H9 (cell line): ENCODE results near the gene LMF1. TPM values are rescaled to one million over a fixed set of nuclear protein-coding genes. Genes with fewer than 3 reads are reported as not detected.

Experiments used
- DNase-seq: peaks from one replicate; pipeline ENCODE4 v3.0.0-alpha.2; 2017
- H2AFZ ChIP-seq: one replicate; pipeline ENCODE4 v1.6.1; 2013; ENCODE audit warnings: mild to moderate bottlenecking, low read length, control low read depth, moderate library complexity
- H2AK5ac ChIP-seq: 2 replicates; pipeline ENCODE4 v1.6.1; 2013; ENCODE audit warnings: low read length, control low read depth, mixed read lengths; ENCODE audit not compliant: insufficient read length
- H2BK120ac ChIP-seq: one replicate; pipeline ENCODE4 v1.6.1; 2013; ENCODE audit warnings: low read depth, mild to moderate bottlenecking, low read length, control low read depth, inconsistent platforms; ENCODE audit not compliant: poor library complexity, severe bottlenecking
- H2BK12ac ChIP-seq: 2 replicates; pipeline ENCODE4 v1.6.1; 2013; ENCODE audit warnings: low read length, control low read depth, mixed read lengths, low read depth; ENCODE audit not compliant: insufficient read length
- H2BK15ac ChIP-seq: 2 replicates; pipeline ENCODE4 v1.6.1; 2013; ENCODE audit warnings: low read depth, low read length, control low read depth
- H2BK20ac ChIP-seq: one replicate; pipeline ENCODE4 v1.6.1; 2013; ENCODE audit warnings: low read depth, mild to moderate bottlenecking, low read length, control low read depth, inconsistent platforms; ENCODE audit not compliant: poor library complexity, severe bottlenecking
- H2BK5ac ChIP-seq: 2 replicates; pipeline ENCODE4 v1.6.1; 2013; ENCODE audit warnings: low read length, control low read depth, mixed read lengths; ENCODE audit not compliant: insufficient read length
- H3K14ac ChIP-seq: 2 replicates; pipeline ENCODE4 v1.6.1; 2013; ENCODE audit warnings: low read length, control low read depth; ENCODE audit not compliant: insufficient read depth
- H3K18ac ChIP-seq: 2 replicates; pipeline ENCODE4 v1.6.1; 2013; ENCODE audit warnings: low read depth, mild to moderate bottlenecking, mixed read lengths, low read length, control low read depth; ENCODE audit not compliant: insufficient read length
- H3K23ac ChIP-seq: 2 replicates; pipeline ENCODE4 v1.6.1; 2013; ENCODE audit warnings: low read length, control low read depth, mixed read lengths, low read depth; ENCODE audit not compliant: insufficient read length
- H3K23me2 ChIP-seq: 2 replicates; pipeline ENCODE4 v1.6.1; 2013; ENCODE audit warnings: low read depth, mild to moderate bottlenecking, mixed read lengths, low read length, control low read depth; ENCODE audit not compliant: insufficient read length, poor library complexity, severe bottlenecking
- H3K27ac ChIP-seq: 2 replicates; pipeline ENCODE4 v1.5.1; 2013; ENCODE audit warnings: low read length, control low read depth, mixed read lengths, low read depth; ENCODE audit not compliant: insufficient read length
- H3K27me3 ChIP-seq: 2 replicates; pipeline ENCODE4 v1.6.1; 2013; ENCODE audit warnings: low read length, control low read depth, inconsistent platforms; ENCODE audit not compliant: insufficient read depth
- H3K4ac ChIP-seq: 2 replicates; pipeline ENCODE4 v1.6.1; 2013; ENCODE audit warnings: low read depth, mild to moderate bottlenecking, control low read depth, inconsistent platforms, low read length, moderate library complexity
- H3K4me1 ChIP-seq: 2 replicates; pipeline ENCODE4 v1.6.1; 2013; ENCODE audit warnings: low read length, control low read depth, inconsistent platforms; ENCODE audit not compliant: insufficient read depth
- H3K4me2 ChIP-seq: 2 replicates; pipeline ENCODE4 v1.6.1; 2013; ENCODE audit warnings: low read length, control low read depth, mixed read lengths; ENCODE audit not compliant: insufficient read length, insufficient read depth
- H3K56ac ChIP-seq: 2 replicates; pipeline ENCODE4 v1.6.1; 2013; ENCODE audit warnings: low read depth, mild to moderate bottlenecking, mixed read lengths, low read length, control low read depth; ENCODE audit not compliant: insufficient read length
- H3K79me1 ChIP-seq: 2 replicates; pipeline ENCODE4 v1.6.1; 2013; ENCODE audit warnings: low read depth, mild to moderate bottlenecking, moderate library complexity, low read length, control low read depth, inconsistent platforms; ENCODE audit not compliant: insufficient read depth, poor library complexity, severe bottlenecking
- H3K79me2 ChIP-seq: 2 replicates; pipeline ENCODE4 v1.6.1; 2013; ENCODE audit warnings: low read length, control low read depth, inconsistent platforms; ENCODE audit not compliant: insufficient read depth
- H3K9ac ChIP-seq: 2 replicates; pipeline ENCODE4 v1.6.1; 2013; ENCODE audit warnings: low read length, control low read depth, mixed read lengths; ENCODE audit not compliant: insufficient read length; ENCODE audit errors: extremely low read depth
- H3K9me3 ChIP-seq: one replicate; pipeline ENCODE4 v1.6.1; 2013; ENCODE audit warnings: low read depth, low read length, inconsistent platforms; ENCODE audit not compliant: control insufficient read depth
- H3T11ph ChIP-seq: one replicate; pipeline ENCODE4 v1.6.1; 2013; ENCODE audit warnings: mild to moderate bottlenecking, low read length, control low read depth, inconsistent platforms
- H4K20me1 ChIP-seq: one replicate; pipeline ENCODE4 v1.6.1; 2013; ENCODE audit not compliant: control insufficient read depth, insufficient read length, insufficient read depth
- H4K5ac ChIP-seq: 2 replicates; pipeline ENCODE4 v1.6.1; 2013; ENCODE audit warnings: low read depth, mild to moderate bottlenecking, mixed read lengths, low read length, control low read depth; ENCODE audit not compliant: insufficient read length
- H4K8ac ChIP-seq: replicated peaks from 2 replicates; pipeline ENCODE4 v1.6.1; 2013; ENCODE audit warnings: low read length, control low read depth, mixed read lengths, low read depth; ENCODE audit not compliant: insufficient read length
- H4K91ac ChIP-seq: 2 replicates; pipeline ENCODE4 v1.6.1; 2013; ENCODE audit warnings: low read depth, mild to moderate bottlenecking, moderate library complexity, mixed read lengths, low read length, control low read depth; ENCODE audit not compliant: insufficient read length
- H3K27ac Mint-ChIP-seq, 3 experiments: 2 replicates in 2 of 3; 3 replicates in 1 of 3; pipeline ENCODE4 v1.8.0; 2020 to 2021; ENCODE audit warnings: mixed read lengths in 3 of 3, mild to moderate bottlenecking in 1 of 3, moderate library complexity in 1 of 3
- H3K27me3 Mint-ChIP-seq: 2 replicates; pipeline ENCODE4 v1.8.0; 2021; ENCODE audit warnings: low read depth, mild to moderate bottlenecking, moderate library complexity, mixed read lengths
- H3K36me3 Mint-ChIP-seq, 3 experiments: 2 replicates in 2 of 3; 3 replicates in 1 of 3; pipeline ENCODE4 v1.8.0; 2020 to 2021; ENCODE audit warnings: low read depth in 3 of 3, mixed read lengths in 3 of 3; ENCODE audit not compliant: insufficient read depth in 1 of 3
- H3K4me1 Mint-ChIP-seq, 2 experiments: 2 replicates each; pipeline ENCODE4 v1.8.0; 2020; ENCODE audit warnings: mixed read lengths in 2 of 2
- H3K4me3 Mint-ChIP-seq, 2 experiments: 2 replicates in 1 of 2; 3 replicates in 1 of 2; pipeline ENCODE4 v1.8.0; 2020 to 2021; ENCODE audit warnings: mild to moderate bottlenecking in 2 of 2, mixed read lengths in 2 of 2, moderate library complexity in 1 of 2
- H3K9me3 Mint-ChIP-seq, 2 experiments: 2 replicates in 1 of 2; 3 replicates in 1 of 2; pipeline ENCODE4 v1.8.0; 2020; ENCODE audit warnings: mild to moderate bottlenecking in 2 of 2, mixed read lengths in 2 of 2, moderate library complexity in 1 of 2
- CTCF ChIP-seq: fragments of 200-600 bp; sonication (generic); conservative IDR thresholded peaks from 3 replicates; pipeline ENCODE4 v1.8.0; 2021; ENCODE audit warnings: antibody characterized with exemption, mild to moderate bottlenecking
- WGBS: extraction: QIAGEN DNeasy Blood & Tissue Kit; methylation state at CpG from one replicate; pipeline ENCODE4 v1.1.7; 2013; ENCODE audit warnings: missing lambda C conversion rate, low lambda C conversion rate, mixed read lengths; ENCODE audit not compliant: insufficient read length; ENCODE audit errors: extremely low coverage; 5-methylcytosine and 5-hydroxymethylcytosine counted together
- total RNA-seq: library from RNA; stranded (reverse); gene quantifications from 2 replicates; pipeline ENCODE4 v1.2.1, GENCODE V29; 2021

LMF1 gene
- total RNA-seq, 1 experiment from 2014 or later = 7.1 TPM

GRCh38 chr16:976389-976931 is 5.7 kb upstream of the LMF1 start:
- Histone ChIP-seq H3K14ac (no peak overlapping the region), H3K4ac (no peak overlapping the region), H3K79me1 (no peaks in the 10 kb centered on the region), H3K27ac (no peak overlapping the region), H3K27me3 (peaks cover 6% of the 10 kb centered on the region; the same call in 1 of the 2 replicates), H4K5ac (no peak overlapping the region), H3K4me2 (no peak overlapping the region), H3K79me2 (no peaks in the 10 kb centered on the region), H3K18ac (no peak overlapping the region), H2BK12ac (no peak overlapping the region), H2BK120ac (no peak overlapping the region), H4K91ac (no peak overlapping the region), H2BK5ac (no peak overlapping the region), H3K23ac (no peak overlapping the region), H3T11ph (no peak overlapping the region), H2BK20ac (no peak overlapping the region), H4K20me1 (no peaks in the 10 kb centered on the region), H2BK15ac (no peak overlapping the region), H3K9me3 (no peaks in the 10 kb centered on the region), H4K8ac (no peak overlapping the region), H3K56ac (no peak overlapping the region), H2AK5ac (no peak overlapping the region), H2AFZ (no peak overlapping the region), H3K4me1 (no peaks in the 10 kb centered on the region), H3K9ac (no peak overlapping the region), H3K23me2 (no peaks in the 10 kb centered on the region)
- Mint-ChIP-seq H3K9me3 (peaks cover 0 to 6% of the 10 kb centered on the region in 2 experiments; a peak in 2 of 5 replicates), H3K36me3 (peaks cover 0 to 2% (median 0%) of the 10 kb centered on the region in 3 experiments; a peak in 1 of 7 replicates), H3K27me3 (peaks cover 54% of the 10 kb centered on the region), H3K27ac (no peak overlapping the region), H3K4me1 (peaks cover 1 to 12% of the 10 kb centered on the region in 2 experiments; a peak in 3 of 4 replicates), H3K4me3 (no peak overlapping the region)
- no peak for DNase-seq
- no CpG with 5 or more reads among the region's 24 CpGs for WGBS
- TF ChIP-seq CTCF = no peak
